PFSK-1 (cell line): ENCODE measurements around the gene CCDC85B.

Experiments used
- FOXP2 ChIP-seq: optimal IDR thresholded peaks from 2 replicates; pipeline ENCODE3; 2011; ENCODE audit warnings: borderline replicate concordance, control low read depth, inconsistent platforms; ENCODE audit not compliant: insufficient read depth; ENCODE audit errors: extremely low read length, extremely low read depth
- POLR2AphosphoS5 ChIP-seq: IDR thresholded peaks from 2 replicates; pipeline ENCODE4 v1.6.1; 2012; ENCODE audit warnings: low read depth, mild to moderate bottlenecking, control low read depth, low read length, moderate library complexity
- REST ChIP-seq, 2 experiments: IDR thresholded peaks; 2 replicates each; pipeline versions ENCODE4 v1.6.1 to v1.8.0; 2011 to 2012; ENCODE audit warnings: low read depth in 2 of 2, low read length in 2 of 2, control low read depth in 1 of 2, inconsistent platforms in 1 of 2, mild to moderate bottlenecking in 1 of 2, moderate library complexity in 1 of 2; ENCODE audit not compliant: insufficient read depth in 1 of 2
- SIN3A ChIP-seq: IDR thresholded peaks from 2 replicates; pipeline ENCODE4 v1.6.1; 2012; ENCODE audit warnings: mild to moderate bottlenecking, low read length, moderate library complexity, borderline replicate concordance; ENCODE audit not compliant: insufficient read depth
- TAF1 ChIP-seq: IDR thresholded peaks from 2 replicates; pipeline ENCODE4 v1.6.1; 2012; ENCODE audit warnings: low read length, control low read depth, borderline replicate concordance; ENCODE audit not compliant: insufficient read depth

Gene CCDC85B

GRCh38 chr11:65895482-65895981, 5.1 kb downstream of the CCDC85B start:
- TF ChIP-seq POLR2AphosphoS5 (peak; percentile 41), REST (IDR thresholded peaks at IDR 0.05; ENCODE audit: insufficient read depth in 1 of 2, low read depth in 2 of 2, low read length in 2 of 2) (no peak), FOXP2 (no peak)

- TF ChIP-seq REST (IDR thresholded peaks at IDR 0.05; ENCODE audit: insufficient read depth in 1 of 2, low read depth in 2 of 2, low read length in 2 of 2) (no peak), POLR2AphosphoS5 (no peak), TAF1 (no peak)
Measured at GRCh38 chr11:65896034-65896999, 5.8 kb downstream of the CCDC85B start.

GRCh38 chr11:65897020-65897471, 6.6 kb downstream of the CCDC85B start:
- TF ChIP-seq FOXP2 (no peak), TAF1 (no peak), POLR2AphosphoS5 (no peak), REST (IDR thresholded peaks at IDR 0.05; ENCODE audit: insufficient read depth in 1 of 2, low read depth in 2 of 2, low read length in 2 of 2) (no peak), SIN3A (no peak)

- TF ChIP-seq REST (IDR thresholded peaks at IDR 0.05; ENCODE audit: insufficient read depth in 1 of 2, low read depth in 2 of 2, low read length in 2 of 2) (no peak), FOXP2 (no peak), POLR2AphosphoS5 (no peak), TAF1 (no peak), SIN3A (no peak)
Measured at GRCh38 chr11:65898656-65899355, 8.3 kb downstream of the CCDC85B start.
